Measurements from ENCODE around the gene USP54.
A peak's percentile ranks its signal among the peaks of the same experiment; 100 is the strongest.

The USP54 gene

GRCh38 chr10:73522263-73522662 is 68.9 kb downstream of the USP54 start:
- DNase-seq (ENCODE audit: low spot score): no peak

GRCh38 chr10:73519336-73519735 is 71.8 kb downstream of the USP54 start:
- DNase-seq (ENCODE audit: low spot score): no peak

- no peak for DNase-seq (ENCODE audit: low spot score)
Observed at GRCh38 chr10:73517166-73517888, 73.8 kb downstream of the USP54 start.

GRCh38 chr10:73512207-73512743 is 78.9 kb downstream of the USP54 start:
- DNase-seq (ENCODE audit: low spot score): no peak

GRCh38 chr10:73509695-73510094 is 81.4 kb downstream of the USP54 start:
- DNase-seq (ENCODE audit: low spot score): no peak

- DNase-seq (ENCODE audit: low spot score): no peak
Observed at GRCh38 chr10:73506491-73506890, 84.7 kb downstream of the USP54 start.

GRCh38 chr10:73506074-73506473 is 85.1 kb downstream of the USP54 start:
- no peak for DNase-seq (ENCODE audit: low spot score)

GRCh38 chr10:73503037-73503436 is 88.1 kb downstream of the USP54 start:
- no peak for DNase-seq (ENCODE audit: low spot score)

GRCh38 chr10:73501651-73502050 is 89.5 kb downstream of the USP54 start:
- DNase-seq (ENCODE audit: low spot score): no peak

GRCh38 chr10:73497623-73498022 is 93.5 kb downstream of the USP54 start:
- DNase-seq (ENCODE audit: low spot score): no peak

- DNase-seq (ENCODE audit: low spot score): peak; percentile 92
Observed at GRCh38 chr10:73495884-73496674, 95.1 kb downstream of the USP54 start, which contains the start of gene PPP3CB. TSS of gene PPP3CB (minus strand) at chr10:73496024. CDS start at chr10:73495889, 135 bp downstream.

- DNase-seq (ENCODE audit: low spot score): peak; percentile 80
Observed at GRCh38 chr10:73495226-73495883, 95.8 kb downstream of the USP54 start.

GRCh38 chr10:73494877-73495225 is 96.3 kb downstream of the USP54 start:
- DNase-seq (ENCODE audit: low spot score): no peak

- no peak for DNase-seq (ENCODE audit: low spot score)
Observed at GRCh38 chr10:73494213-73494612, 96.9 kb downstream of the USP54 start.

GRCh38 chr10:73493781-73494180 is 97.4 kb downstream of the USP54 start:
- DNase-seq (ENCODE audit: low spot score): no peak

- DNase-seq (ENCODE audit: low spot score): no peak
Observed at GRCh38 chr10:73486601-73487000, 104.5 kb downstream of the USP54 start.

- no peak for DNase-seq (ENCODE audit: low spot score)
Observed at GRCh38 chr10:73485320-73485719, 105.8 kb downstream of the USP54 start.

GRCh38 chr10:73480158-73480557 is 111.0 kb downstream of the USP54 start:
- DNase-seq (ENCODE audit: low spot score): no peak

GRCh38 chr10:73478636-73479035 is 112.5 kb downstream of the USP54 start:
- no peak for DNase-seq (ENCODE audit: low spot score)

GRCh38 chr10:73471226-73471625 is 119.9 kb downstream of the USP54 start:
- DNase-seq (ENCODE audit: low spot score): no peak

- DNase-seq (ENCODE audit: low spot score): no peak
Observed at GRCh38 chr10:73469579-73469978, 121.6 kb downstream of the USP54 start.

GRCh38 chr10:73467206-73467605 is 123.9 kb downstream of the USP54 start:
- DNase-seq (ENCODE audit: low spot score): no peak
